ENCODE measurements around the gene ZNF521.

The ZNF521 gene

GRCh38 chr18:25235401-25236042 is 116.4 kb downstream of the ZNF521 start:
- Histone ChIP-seq H3K36me3 (ENCODE audit: control insufficient read depth in 4 of 4, insufficient read depth in 4 of 4, low read length in 3 of 4) (no peaks in the 10 kb centered on the region), H3K27ac (ENCODE audit: insufficient read depth in 1 of 2, low read depth in 1 of 2, low read length in 2 of 2, poor library complexity in 1 of 2, severe bottlenecking in 2 of 2) (no peak overlapping the region), H3K27me3 (replicated peaks in 2 of 5; ENCODE audit: control insufficient read depth in 4 of 5, insufficient read depth in 5 of 5, low read length in 4 of 5) (no peaks in the 10 kb centered on the region), H3K9me3 (ENCODE audit: control extremely low read depth in 1 of 5, control insufficient read depth in 4 of 5, insufficient read depth in 2 of 5, low read depth in 1 of 5, low read length in 4 of 5) (no peaks in the 10 kb centered on the region), H3K4me1 (ENCODE audit: control extremely low read depth in 1 of 4, control insufficient read depth in 4 of 4, insufficient read depth in 4 of 4, low read length in 3 of 4) (peaks cover 31 to 78% (median 55%) of the 10 kb centered on the region in 4 experiments), H3K4me3 (ENCODE audit: control insufficient read depth in 1 of 7, extremely low read depth in 1 of 7, insufficient read depth in 4 of 7, low read depth in 2 of 7, low read length in 6 of 7) (no peak overlapping the region)
- ChIA-PET POLR2A (interaction anchor here (0.7 to 0.9 kb wide), 2 partner anchors 46 to 75 kb away, joined by 3 to 4 read pairs; no protein-coding TSS in a partner anchor), CTCF (interaction anchor here (1.2 to 1.6 kb wide), 2 partner anchors 12 to 49 kb away, joined by 3 to 5 read pairs; no protein-coding TSS in a partner anchor)
- peak in 2 of 3 donors; percentile 65 for DNase-seq
- 95% methylated on average over 6 of the region's 9 CpGs for WGBS (ENCODE audit: insufficient coverage)

DNA sequence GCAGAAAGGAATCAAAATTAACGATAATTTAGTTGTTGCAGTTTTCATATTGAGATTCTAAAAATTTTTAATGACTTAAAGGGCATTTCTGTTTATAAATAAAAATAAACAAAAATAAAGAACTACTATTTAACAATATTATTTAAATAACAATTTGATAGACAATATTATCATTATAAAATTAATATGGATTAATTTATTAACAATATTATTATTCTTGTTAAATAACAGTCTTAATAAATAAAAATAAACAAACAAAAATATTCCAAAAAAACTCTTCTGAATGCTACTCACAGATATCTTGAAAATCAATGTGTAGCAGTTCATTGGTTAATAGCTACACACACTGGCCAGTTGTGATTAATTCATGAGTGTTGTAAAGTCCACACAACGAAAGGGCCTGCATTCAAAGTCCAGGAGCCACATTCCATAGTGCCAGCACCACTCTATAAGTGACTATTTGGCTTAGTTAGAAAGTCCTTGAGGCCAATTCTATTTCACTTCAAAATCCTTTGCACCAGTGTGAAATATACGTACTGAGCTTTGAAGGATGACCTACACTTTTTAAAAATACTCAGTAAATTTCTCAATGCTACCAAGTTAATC is 117.1 kb downstream of the ZNF521 start:
- no CpG with 5 or more reads among the region's 3 CpGs for WGBS (ENCODE audit: insufficient coverage)
- no peak overlapping the region for H3K4me3 ChIP-seq (ENCODE audit: control insufficient read depth in 1 of 7, extremely low read depth in 1 of 7, insufficient read depth in 4 of 7, low read depth in 2 of 7, low read length in 6 of 7)
- peaks cover 0 to 3% (median 0%) of the 10 kb centered on the region in 4 experiments for H3K36me3 ChIP-seq (ENCODE audit: control insufficient read depth in 4 of 4, insufficient read depth in 4 of 4, low read length in 3 of 4)
- ChIA-PET CTCF (interaction anchor here (1.2 to 1.6 kb wide), 2 partner anchors 11 to 50 kb away, joined by 3 to 5 read pairs; no protein-coding TSS in a partner anchor), POLR2A (no interaction called here)
- no peak for DNase-seq
- peak overlapping the region; percentile 35 to 82 for H3K27ac ChIP-seq (ENCODE audit: insufficient read depth in 1 of 2, low read depth in 1 of 2, low read length in 2 of 2, poor library complexity in 1 of 2, severe bottlenecking in 2 of 2)
- H3K27me3 ChIP-seq (replicated peaks in 2 of 5; ENCODE audit: control insufficient read depth in 4 of 5, insufficient read depth in 5 of 5, low read length in 4 of 5) = no peaks in the 10 kb centered on the region
- no peaks in the 10 kb centered on the region for H3K9me3 ChIP-seq (ENCODE audit: control extremely low read depth in 1 of 5, control insufficient read depth in 4 of 5, insufficient read depth in 2 of 5, low read depth in 1 of 5, low read length in 4 of 5)
- H3K4me1 ChIP-seq (ENCODE audit: control extremely low read depth in 1 of 4, control insufficient read depth in 4 of 4, insufficient read depth in 4 of 4, low read length in 3 of 4) = peaks cover 33 to 78% (median 55%) of the 10 kb centered on the region in 4 experiments

- CTCF ChIA-PET = interaction anchor here (0.9 to 2.0 kb wide), 6 partner anchors 9 to 69 kb away, joined by 3 to 11 read pairs (median 6); no protein-coding TSS in a partner anchor
- H3K9me3 ChIP-seq (ENCODE audit: control extremely low read depth in 1 of 5, control insufficient read depth in 4 of 5, insufficient read depth in 2 of 5, low read depth in 1 of 5, low read length in 4 of 5) = no peaks in the 10 kb centered on the region
- DNase-seq = no peak
- no CpG with 5 or more reads among the region's 1 CpG for WGBS (ENCODE audit: insufficient coverage)
- peak overlapping the region; percentile 35 to 82 for H3K27ac ChIP-seq (ENCODE audit: insufficient read depth in 1 of 2, low read depth in 1 of 2, low read length in 2 of 2, poor library complexity in 1 of 2, severe bottlenecking in 2 of 2)
- no peaks in the 10 kb centered on the region for H3K27me3 ChIP-seq (replicated peaks in 2 of 5; ENCODE audit: control insufficient read depth in 4 of 5, insufficient read depth in 5 of 5, low read length in 4 of 5)
- POLR2A ChIA-PET = no interaction called here
- H3K4me3 ChIP-seq (ENCODE audit: control insufficient read depth in 1 of 7, extremely low read depth in 1 of 7, insufficient read depth in 4 of 7, low read depth in 2 of 7, low read length in 6 of 7) = peak overlapping the region in 3 of 7 experiments; percentile 1 to 40 (median 6)
- peaks cover 0 to 3% (median 0%) of the 10 kb centered on the region in 4 experiments for H3K36me3 ChIP-seq (ENCODE audit: control insufficient read depth in 4 of 4, insufficient read depth in 4 of 4, low read length in 3 of 4)
- H3K4me1 ChIP-seq (ENCODE audit: control extremely low read depth in 1 of 4, control insufficient read depth in 4 of 4, insufficient read depth in 4 of 4, low read length in 3 of 4) = peaks cover 36 to 78% (median 57%) of the 10 kb centered on the region in 4 experiments
These were observed 117.7 kb downstream of the ZNF521 start for GRCh38 chr18:25234322-25234639.

DNA sequence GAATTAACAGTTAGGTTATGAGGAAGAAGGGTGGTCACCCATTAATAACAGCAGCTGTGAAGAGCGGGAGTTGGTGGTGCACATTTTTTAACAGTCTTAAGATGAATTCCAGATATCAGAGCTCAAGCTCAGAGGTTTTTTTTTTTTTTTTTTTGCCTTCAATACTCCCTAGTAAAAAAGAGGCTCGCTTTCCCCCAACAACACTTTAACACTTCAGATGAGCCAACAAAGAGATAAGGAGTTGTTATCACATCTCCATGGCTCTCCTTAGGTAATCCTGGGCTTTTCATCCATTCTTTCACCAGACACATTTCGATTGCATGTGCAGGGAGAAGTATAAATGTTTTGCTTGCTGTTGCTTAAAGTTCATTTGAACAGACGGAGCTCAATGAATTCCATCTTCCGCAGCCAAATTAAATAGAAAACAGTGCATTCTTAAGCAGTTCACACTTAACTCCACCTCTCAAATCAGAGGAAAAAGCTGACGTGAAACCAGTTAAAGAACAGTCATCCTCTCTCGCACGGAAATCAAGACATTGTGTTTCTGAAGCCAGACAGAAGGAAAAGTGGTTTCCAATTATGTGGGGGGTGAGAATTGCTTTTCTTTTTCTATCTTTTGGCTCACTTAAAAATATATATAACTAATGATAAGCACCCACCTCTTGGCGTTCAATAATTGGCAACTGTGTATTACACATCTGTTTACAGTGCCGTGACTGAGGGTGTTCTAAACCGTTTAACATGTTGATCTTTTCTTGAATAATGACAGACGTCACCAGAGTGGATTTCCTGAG is 118.2 kb downstream of the ZNF521 start:
- CTCF ChIA-PET = interaction anchor here (0.6 to 2.0 kb wide), 8 partner anchors 8 to 840 kb away, joined by 3 to 11 read pairs (median 5); no protein-coding TSS in a partner anchor
- no CpG with 5 or more reads among the region's 12 CpGs for WGBS (ENCODE audit: insufficient coverage)

GRCh38 chr18:25231327-25231691 is 120.7 kb downstream of the ZNF521 start:
- Histone ChIP-seq H3K27ac (ENCODE audit: insufficient read depth in 1 of 2, low read depth in 1 of 2, low read length in 2 of 2, poor library complexity in 1 of 2, severe bottlenecking in 2 of 2) (peak overlapping the region; percentile 77 to 90), H3K9me3 (ENCODE audit: control extremely low read depth in 1 of 5, control insufficient read depth in 4 of 5, insufficient read depth in 2 of 5, low read depth in 1 of 5, low read length in 4 of 5) (no peaks in the 10 kb centered on the region), H3K4me3 (ENCODE audit: control insufficient read depth in 1 of 7, extremely low read depth in 1 of 7, insufficient read depth in 4 of 7, low read depth in 2 of 7, low read length in 6 of 7) (peak overlapping the region in 1 of 7 experiments; percentile 39), H3K27me3 (replicated peaks in 2 of 5; ENCODE audit: control insufficient read depth in 4 of 5, insufficient read depth in 5 of 5, low read length in 4 of 5) (no peaks in the 10 kb centered on the region), H3K4me1 (ENCODE audit: control extremely low read depth in 1 of 4, control insufficient read depth in 4 of 4, insufficient read depth in 4 of 4, low read length in 3 of 4) (peaks cover 48 to 94% (median 63%) of the 10 kb centered on the region in 4 experiments), H3K36me3 (ENCODE audit: control insufficient read depth in 4 of 4, insufficient read depth in 4 of 4, low read length in 3 of 4) (peaks cover 6 to 12% (median 10%) of the 10 kb centered on the region in 4 experiments)
- POLR2A ChIA-PET = interaction anchor here (0.5 kb wide), 1 partner anchor 97 kb away, joined by 3 read pairs; no protein-coding TSS in a partner anchor
- no peak for DNase-seq
- CTCF ChIA-PET = interaction anchor here (1.1 to 3.7 kb wide), 4 partner anchors 8 to 119 kb away, joined by 3 to 22 read pairs (median 5); no protein-coding TSS in a partner anchor
- 48% methylated on average over 5 of the region's 5 CpGs for WGBS (ENCODE audit: insufficient coverage)

More for the DNA sequence above, 118.2 kb downstream of the ZNF521 start:
- peak overlapping the region; percentile 35 to 82 for H3K27ac ChIP-seq (ENCODE audit: insufficient read depth in 1 of 2, low read depth in 1 of 2, low read length in 2 of 2, poor library complexity in 1 of 2, severe bottlenecking in 2 of 2)
- DNase-seq = peak in 2 of 3 donors; percentile 73 to 78
- no peaks in the 10 kb centered on the region for H3K9me3 ChIP-seq (ENCODE audit: control extremely low read depth in 1 of 5, control insufficient read depth in 4 of 5, insufficient read depth in 2 of 5, low read depth in 1 of 5, low read length in 4 of 5)
- H3K27me3 ChIP-seq (replicated peaks in 2 of 5; ENCODE audit: control insufficient read depth in 4 of 5, insufficient read depth in 5 of 5, low read length in 4 of 5) = no peaks in the 10 kb centered on the region
- H3K4me3 ChIP-seq (ENCODE audit: control insufficient read depth in 1 of 7, extremely low read depth in 1 of 7, insufficient read depth in 4 of 7, low read depth in 2 of 7, low read length in 6 of 7) = peak overlapping the region in 6 of 7 experiments; percentile 1 to 40 (median 18)
- H3K36me3 ChIP-seq (ENCODE audit: control insufficient read depth in 4 of 4, insufficient read depth in 4 of 4, low read length in 3 of 4) = peaks cover 0 to 3% (median 0%) of the 10 kb centered on the region in 4 experiments
- peaks cover 36 to 78% (median 55%) of the 10 kb centered on the region in 4 experiments for H3K4me1 ChIP-seq (ENCODE audit: control extremely low read depth in 1 of 4, control insufficient read depth in 4 of 4, insufficient read depth in 4 of 4, low read length in 3 of 4)
- POLR2A ChIA-PET = interaction anchor here (0.6 to 0.7 kb wide), 2 partner anchors 27 to 46 kb away, joined by 3 read pairs; no protein-coding TSS in a partner anchor

DNA sequence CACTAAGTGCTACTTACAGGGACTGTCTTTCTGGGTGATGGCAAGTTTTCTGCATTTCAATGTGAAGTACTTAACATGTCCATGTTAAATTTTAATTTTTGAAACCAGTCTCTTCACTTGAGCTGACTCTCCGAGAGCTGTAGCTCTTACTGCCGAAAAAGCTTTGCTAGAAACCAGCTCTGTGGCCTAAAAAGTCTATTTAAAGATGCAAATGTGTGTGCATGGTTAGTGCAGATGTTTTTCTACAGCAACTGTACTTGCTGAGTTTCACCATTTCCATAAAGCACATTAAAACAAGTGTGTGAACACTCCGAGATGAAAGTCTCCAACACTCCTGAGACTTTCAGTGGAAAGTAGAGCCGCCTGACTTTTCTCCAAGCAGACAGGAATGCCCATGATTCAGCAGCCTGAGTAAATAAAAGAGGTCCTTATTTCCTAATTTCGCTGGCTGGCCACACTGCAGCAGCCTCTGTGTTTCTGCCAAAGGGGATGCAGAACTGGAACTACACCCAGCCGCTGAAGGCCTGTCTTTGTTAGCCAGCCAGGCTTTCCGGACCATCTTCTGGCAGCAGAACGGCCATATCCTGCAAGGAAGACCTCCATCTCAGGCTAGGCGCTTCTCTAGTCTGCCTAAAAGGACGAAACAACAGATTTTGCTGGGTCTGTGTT is 121.2 kb downstream of the ZNF521 start:
- CTCF ChIA-PET = interaction anchor here (0.6 to 3.7 kb wide), 6 partner anchors 9 to 120 kb away, joined by 3 to 22 read pairs (median 8); no protein-coding TSS in a partner anchor
- no peaks in the 10 kb centered on the region for H3K27me3 ChIP-seq (replicated peaks in 2 of 5; ENCODE audit: control insufficient read depth in 4 of 5, insufficient read depth in 5 of 5, low read length in 4 of 5)
- peak overlapping the region in 1 of 7 experiments; percentile 39 for H3K4me3 ChIP-seq (ENCODE audit: control insufficient read depth in 1 of 7, extremely low read depth in 1 of 7, insufficient read depth in 4 of 7, low read depth in 2 of 7, low read length in 6 of 7)
- peak overlapping the region; percentile 77 to 90 for H3K27ac ChIP-seq (ENCODE audit: insufficient read depth in 1 of 2, low read depth in 1 of 2, low read length in 2 of 2, poor library complexity in 1 of 2, severe bottlenecking in 2 of 2)
- DNase-seq = peak in 2 of 3 donors; percentile 62 to 72
- peaks cover 6 to 17% (median 12%) of the 10 kb centered on the region in 4 experiments for H3K36me3 ChIP-seq (ENCODE audit: control insufficient read depth in 4 of 4, insufficient read depth in 4 of 4, low read length in 3 of 4)
- peaks cover 52 to 98% (median 64%) of the 10 kb centered on the region in 4 experiments for H3K4me1 ChIP-seq (ENCODE audit: control extremely low read depth in 1 of 4, control insufficient read depth in 4 of 4, insufficient read depth in 4 of 4, low read length in 3 of 4)
- no peaks in the 10 kb centered on the region for H3K9me3 ChIP-seq (ENCODE audit: control extremely low read depth in 1 of 5, control insufficient read depth in 4 of 5, insufficient read depth in 2 of 5, low read depth in 1 of 5, low read length in 4 of 5)
- POLR2A ChIA-PET = interaction anchor here (0.5 to 1.0 kb wide), 3 partner anchors 17 to 96 kb away, joined by 3 read pairs; no protein-coding TSS in a partner anchor
- WGBS (ENCODE audit: insufficient coverage) = 12% methylated on average over 10 of the region's 10 CpGs
